Measurements from ENCODE around the gene FAM210B.

GRCh38 chr20:56373942-56374341, 15.2 kb downstream of the FAM210B start:
- TF ChIP-seq MAFK (IDR thresholded peaks at IDR 0.05; ENCODE audit: low read depth, low read length) (no peak), POLR2A (IDR thresholded peaks at IDR 0.05; ENCODE audit: control extremely low read depth in 1 of 2, low read depth in 2 of 2, low read length in 2 of 2) (no peak), TBP (IDR thresholded peaks at IDR 0.05; ENCODE audit: low read depth, low read length) (no peak), POLR2AphosphoS5 (IDR thresholded peaks at IDR 0.05; ENCODE audit: low read depth, low read length) (no peak), SP1 (IDR thresholded peaks at IDR 0.05; ENCODE audit: low read depth, low read length) (no peak), CTBP2 (IDR thresholded peaks at IDR 0.05; ENCODE audit: borderline replicate concordance, insufficient read depth, insufficient read length, low read length) (no peak), CTCF (IDR thresholded peaks at IDR 0.05; ENCODE audit: control extremely low read depth in 1 of 3, insufficient read depth in 1 of 3, low read depth in 1 of 3, low read length in 3 of 3) (no peak), RAD21 (IDR thresholded peaks at IDR 0.05 in 1 of 2, conservative IDR thresholded peaks at IDR 0.05 in 1 of 2; ENCODE audit: low read depth in 2 of 2, low read length in 2 of 2) (no peak), TCF12 (IDR thresholded peaks at IDR 0.05; ENCODE audit: low read depth, low read length) (no peak)

Measured in H1 (cell line).